Gastroesophageal sphincter (tissue), 3 donors: ENCODE measurements around the gene RNF208.

Source experiments
- POLR2A ChIP-seq, 2 donors: fragments of 450-650 bp; IDR thresholded peaks; one replicate each; pipeline ENCODE4 v1.6.1; 2017; ENCODE audit warnings: antibody characterized with exemption in 2 of 2, mild to moderate bottlenecking in 2 of 2, moderate library complexity in 1 of 2
- TF ChIP-seq, protein P1 (sequence below), 4 experiments: fragments of 200-600 bp in 2 of 4; fragments of 450-650 bp in 2 of 4; sonication (generic) in 1 of 4; IDR thresholded peaks; one replicate each; pipeline ENCODE4 v1.5.1; 2017 to 2019; ENCODE audit warnings: antibody characterized with exemption in 4 of 4, mild to moderate bottlenecking in 2 of 4, moderate library complexity in 2 of 4

- TF ChIP-seq POLR2A (IDR thresholded peaks at IDR 0.05): no peak
- TF ChIP-seq, protein P1, sequence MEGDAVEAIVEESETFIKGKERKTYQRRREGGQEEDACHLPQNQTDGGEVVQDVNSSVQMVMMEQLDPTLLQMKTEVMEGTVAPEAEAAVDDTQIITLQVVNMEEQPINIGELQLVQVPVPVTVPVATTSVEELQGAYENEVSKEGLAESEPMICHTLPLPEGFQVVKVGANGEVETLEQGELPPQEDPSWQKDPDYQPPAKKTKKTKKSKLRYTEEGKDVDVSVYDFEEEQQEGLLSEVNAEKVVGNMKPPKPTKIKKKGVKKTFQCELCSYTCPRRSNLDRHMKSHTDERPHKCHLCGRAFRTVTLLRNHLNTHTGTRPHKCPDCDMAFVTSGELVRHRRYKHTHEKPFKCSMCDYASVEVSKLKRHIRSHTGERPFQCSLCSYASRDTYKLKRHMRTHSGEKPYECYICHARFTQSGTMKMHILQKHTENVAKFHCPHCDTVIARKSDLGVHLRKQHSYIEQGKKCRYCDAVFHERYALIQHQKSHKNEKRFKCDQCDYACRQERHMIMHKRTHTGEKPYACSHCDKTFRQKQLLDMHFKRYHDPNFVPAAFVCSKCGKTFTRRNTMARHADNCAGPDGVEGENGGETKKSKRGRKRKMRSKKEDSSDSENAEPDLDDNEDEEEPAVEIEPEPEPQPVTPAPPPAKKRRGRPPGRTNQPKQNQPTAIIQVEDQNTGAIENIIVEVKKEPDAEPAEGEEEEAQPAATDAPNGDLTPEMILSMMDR (IDR thresholded peaks at IDR 0.05): no peak
Measured at GRCh38 chr9:137245450-137246421, 23.7 kb upstream of the RNF208 start.
